GM18870 (cell line): ENCODE measurements around the gene RBFA.
"Not testable (repeated sequence)": the region's sequence is repeated elsewhere in the genome, so short reads cannot be mapped to it uniquely, and the experiment has no call there.

Source experiments
- ATAC-seq: cut with Tn5 transposase; IDR thresholded peaks from one replicate; pipeline ENCODE4 v1.9.1; 2021; ENCODE audit warnings: moderate library complexity; ENCODE audit not compliant: unreplicated experiment

The RBFA gene

GRCh38 chr18:80027719-80028118 lies 6.5 kb upstream of the RBFA start:
- not testable (repeated sequence) for ATAC-seq

GRCh38 chr18:80029690-80030089 lies 4.5 kb upstream of the RBFA start:
- ATAC-seq = no peak

- peak; percentile 55 for ATAC-seq
These were observed 810 bp upstream of the RBFA start for GRCh38 chr18:80033181-80034067.

- ATAC-seq = no peak
These were observed 695 bp downstream of the RBFA start for GRCh38 chr18:80034852-80035406.

- ATAC-seq = no peak
These were observed 1.8 kb downstream of the RBFA start for GRCh38 chr18:80035997-80036396.

GRCh38 chr18:80037300-80037699 lies 3.1 kb downstream of the RBFA start:
- no peak for ATAC-seq

GRCh38 chr18:80037869-80038630 lies 3.8 kb downstream of the RBFA start:
- no peak for ATAC-seq

GRCh38 chr18:80040515-80040914 lies 6.3 kb downstream of the RBFA start:
- no peak for ATAC-seq

GRCh38 chr18:80041424-80041823 lies 7.2 kb downstream of the RBFA start:
- ATAC-seq = no peak

GRCh38 chr18:80042785-80043184 lies 8.6 kb downstream of the RBFA start:
- no peak for ATAC-seq

GRCh38 chr18:80044072-80044471 lies 9.8 kb downstream of the RBFA start:
- no peak for ATAC-seq

GRCh38 chr18:80046011-80046410 lies 11.8 kb downstream of the RBFA start:
- ATAC-seq = no peak

GRCh38 chr18:80046431-80046830 lies 12.2 kb downstream of the RBFA start:
- no peak for ATAC-seq

GRCh38 chr18:80046961-80047541 lies 12.8 kb downstream of the RBFA start:
- ATAC-seq = no peak

- no peak for ATAC-seq
These were observed 16.6 kb downstream of the RBFA start for GRCh38 chr18:80050797-80051196.

GRCh38 chr18:80056095-80056494 lies 21.9 kb downstream of the RBFA start:
- ATAC-seq = no peak

- ATAC-seq = no peak
These were observed 25.7 kb downstream of the RBFA start for GRCh38 chr18:80059945-80060344.

- ATAC-seq = no peak
These were observed 31.5 kb downstream of the RBFA start for GRCh38 chr18:80065705-80066104.

GRCh38 chr18:80067321-80067720 lies 33.1 kb downstream of the RBFA start:
- ATAC-seq = no peak

- no peak for ATAC-seq
These were observed 33.7 kb downstream of the RBFA start for GRCh38 chr18:80067897-80068296.

- no peak for ATAC-seq
These were observed 34.5 kb downstream of the RBFA start for GRCh38 chr18:80068571-80069272.
